ENCODE measurements around the gene ZNF839.

Gene ZNF839

GRCh38 chr14:102333390-102333789 is 13.8 kb downstream of the ZNF839 start:
- Histone ChIP-seq H3K79me1 (ENCODE audit: low read depth, low read length) (no peaks in the 10 kb centered on the region), H3K18ac (ENCODE audit: low read length) (no peak overlapping the region), H3K9me3 (replicated peaks in 1 of 2; ENCODE audit: control insufficient read depth in 2 of 2, insufficient read depth in 1 of 2, low read depth in 1 of 2, low read length in 2 of 2) (no peaks in the 10 kb centered on the region), H3K27me3 (ENCODE audit: control insufficient read depth in 3 of 3, insufficient read depth in 3 of 3, low read depth in 1 of 3, low read length in 3 of 3) (no peaks in the 10 kb centered on the region), H3K4me1 (ENCODE audit: control insufficient read depth in 2 of 2, insufficient read depth in 1 of 2, low read depth in 1 of 2, low read length in 2 of 2) (no peaks in the 10 kb centered on the region), H3K4me3 (ENCODE audit: low read length in 2 of 2) (no peak overlapping the region), H3K4ac (ENCODE audit: low read length) (no peak overlapping the region), H3K4me2 (ENCODE audit: insufficient read depth, low read length, poor library complexity, severe bottlenecking) (no peak overlapping the region), H2AK5ac (ENCODE audit: low read depth, low read length) (no peak overlapping the region), H4K91ac (ENCODE audit: low read depth, low read length, poor library complexity) (no peak overlapping the region), H3K23ac (ENCODE audit: low read depth, low read length, poor library complexity) (no peak overlapping the region), H2BK120ac (ENCODE audit: low read depth, low read length) (no peak overlapping the region), H2BK15ac (ENCODE audit: low read length) (no peak overlapping the region), H4K8ac (ENCODE audit: low read depth, low read length) (no peak overlapping the region), H2BK12ac (ENCODE audit: low read length) (no peak overlapping the region), H2BK5ac (ENCODE audit: low read length) (no peak overlapping the region), H3K9ac (ENCODE audit: low read depth, low read length, poor library complexity) (no peak overlapping the region), H2AFZ (ENCODE audit: low read length) (no peak overlapping the region), H3K14ac (ENCODE audit: low read length) (no peak overlapping the region), H3K36me3 (replicated peaks in 1 of 2; ENCODE audit: control insufficient read depth in 2 of 2, insufficient read depth in 2 of 2, low read length in 2 of 2) (peaks cover 14 to 70% of the 10 kb centered on the region in 2 donors), H3K27ac (replicated peaks; ENCODE audit: low read length) (no peak overlapping the region)
- no CpG with 5 or more reads among the region's 7 CpGs for WGBS, 2 donors (ENCODE audit: extremely low coverage in 2 of 2, insufficient read length in 2 of 2, insufficient replicate concordance in 1 of 2)
- no peak for DNase-seq (ENCODE audit: low spot score)

GRCh38 chr14:102333795-102334705 is 14.5 kb downstream of the ZNF839 start:
- peaks cover 18 to 72% of the 10 kb centered on the region in 2 donors for H3K36me3 ChIP-seq (replicated peaks in 1 of 2; ENCODE audit: control insufficient read depth in 2 of 2, insufficient read depth in 2 of 2, low read length in 2 of 2)
- H2AK5ac ChIP-seq (ENCODE audit: low read depth, low read length), result no peak overlapping the region
- H3K4me3 ChIP-seq (ENCODE audit: low read length in 2 of 2), result no peak overlapping the region

DNA sequence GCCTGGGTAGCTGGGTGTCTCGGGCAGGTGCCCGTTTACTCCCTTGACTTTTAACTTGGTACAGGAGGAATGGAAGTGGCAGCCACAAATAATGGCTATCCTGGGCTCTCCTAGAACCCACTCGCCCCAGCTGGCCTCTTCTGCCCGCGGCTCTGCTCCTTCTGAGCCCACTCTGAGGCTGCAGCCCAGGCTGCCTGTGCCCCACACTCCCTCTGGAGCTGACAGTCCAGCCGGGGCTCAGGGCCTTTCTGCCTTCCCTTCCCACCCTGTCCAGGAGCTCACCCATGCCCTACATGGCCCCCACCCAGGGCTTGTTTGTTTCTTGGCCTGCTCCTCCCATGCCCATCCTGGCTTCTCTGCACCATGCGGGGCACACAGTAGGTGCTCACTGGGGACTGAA is 15.6 kb downstream of the ZNF839 start:
- no CpG with 5 or more reads among the region's 7 CpGs for WGBS, 2 donors (ENCODE audit: extremely low coverage in 2 of 2, insufficient read length in 2 of 2, insufficient replicate concordance in 1 of 2)
- Histone ChIP-seq H3K4me1 (ENCODE audit: control insufficient read depth in 2 of 2, insufficient read depth in 1 of 2, low read depth in 1 of 2, low read length in 2 of 2) (no peaks in the 10 kb centered on the region), H3K4ac (ENCODE audit: low read length) (no peak overlapping the region), H3K18ac (ENCODE audit: low read length) (no peak overlapping the region), H2AK5ac (ENCODE audit: low read depth, low read length) (peak overlapping the region; percentile 2), H3K9me3 (replicated peaks in 1 of 2; ENCODE audit: control insufficient read depth in 2 of 2, insufficient read depth in 1 of 2, low read depth in 1 of 2, low read length in 2 of 2) (no peaks in the 10 kb centered on the region), H2BK15ac (ENCODE audit: low read length) (no peak overlapping the region), H3K4me3 (ENCODE audit: low read length in 2 of 2) (no peak overlapping the region), H4K91ac (ENCODE audit: low read depth, low read length, poor library complexity) (no peak overlapping the region), H3K79me1 (ENCODE audit: low read depth, low read length) (no peaks in the 10 kb centered on the region), H3K9ac (ENCODE audit: low read depth, low read length, poor library complexity) (no peak overlapping the region), H2AFZ (ENCODE audit: low read length) (no peak overlapping the region), H2BK12ac (ENCODE audit: low read length) (no peak overlapping the region), H3K14ac (ENCODE audit: low read length) (no peak overlapping the region), H3K27ac (replicated peaks; ENCODE audit: low read length) (no peak overlapping the region), H2BK5ac (ENCODE audit: low read length) (peak overlapping the region; percentile 5), H3K36me3 (replicated peaks in 1 of 2; ENCODE audit: control insufficient read depth in 2 of 2, insufficient read depth in 2 of 2, low read length in 2 of 2) (peaks cover 20 to 76% of the 10 kb centered on the region in 2 donors), H2BK120ac (ENCODE audit: low read depth, low read length) (no peak overlapping the region), H4K8ac (ENCODE audit: low read depth, low read length) (no peak overlapping the region), H3K4me2 (ENCODE audit: insufficient read depth, low read length, poor library complexity, severe bottlenecking) (no peak overlapping the region), H3K23ac (ENCODE audit: low read depth, low read length, poor library complexity) (no peak overlapping the region), H3K27me3 (ENCODE audit: control insufficient read depth in 3 of 3, insufficient read depth in 3 of 3, low read depth in 1 of 3, low read length in 3 of 3) (no peaks in the 10 kb centered on the region)
- DNase-seq (ENCODE audit: low spot score), result no peak

More at GRCh38 chr14:102333795-102334705, 14.5 kb downstream of the ZNF839 start:
- H3K27me3 ChIP-seq (ENCODE audit: control insufficient read depth in 3 of 3, insufficient read depth in 3 of 3, low read depth in 1 of 3, low read length in 3 of 3), result no peaks in the 10 kb centered on the region
- H3K27ac ChIP-seq (replicated peaks; ENCODE audit: low read length), result no peak overlapping the region
- H3K4me1 ChIP-seq (ENCODE audit: control insufficient read depth in 2 of 2, insufficient read depth in 1 of 2, low read depth in 1 of 2, low read length in 2 of 2), result no peaks in the 10 kb centered on the region
- no peak overlapping the region for H2AFZ ChIP-seq (ENCODE audit: low read length)
- no peak overlapping the region for H3K14ac ChIP-seq (ENCODE audit: low read length)
- H3K23ac ChIP-seq (ENCODE audit: low read depth, low read length, poor library complexity), result peak overlapping the region; percentile 80
- no peak overlapping the region for H2BK120ac ChIP-seq (ENCODE audit: low read depth, low read length)
- H4K91ac ChIP-seq (ENCODE audit: low read depth, low read length, poor library complexity), result no peak overlapping the region
- H4K8ac ChIP-seq (ENCODE audit: low read depth, low read length), result no peak overlapping the region
- WGBS, 2 donors (ENCODE audit: extremely low coverage in 2 of 2, insufficient read length in 2 of 2, insufficient replicate concordance in 1 of 2), result no CpG with 5 or more reads among the region's 13 CpGs
- H3K9ac ChIP-seq (ENCODE audit: low read depth, low read length, poor library complexity), result no peak overlapping the region
- no peak overlapping the region for H3K18ac ChIP-seq (ENCODE audit: low read length)
- no peak overlapping the region for H2BK12ac ChIP-seq (ENCODE audit: low read length)
- H3K79me1 ChIP-seq (ENCODE audit: low read depth, low read length), result no peaks in the 10 kb centered on the region
- no peak overlapping the region for H2BK15ac ChIP-seq (ENCODE audit: low read length)
- no peak for DNase-seq (ENCODE audit: low spot score)
- no peak overlapping the region for H3K4me2 ChIP-seq (ENCODE audit: insufficient read depth, low read length, poor library complexity, severe bottlenecking)
- H2BK5ac ChIP-seq (ENCODE audit: low read length), result no peak overlapping the region
- no peaks in the 10 kb centered on the region for H3K9me3 ChIP-seq (replicated peaks in 1 of 2; ENCODE audit: control insufficient read depth in 2 of 2, insufficient read depth in 1 of 2, low read depth in 1 of 2, low read length in 2 of 2)
- H3K4ac ChIP-seq (ENCODE audit: low read length), result no peak overlapping the region

DNA sequence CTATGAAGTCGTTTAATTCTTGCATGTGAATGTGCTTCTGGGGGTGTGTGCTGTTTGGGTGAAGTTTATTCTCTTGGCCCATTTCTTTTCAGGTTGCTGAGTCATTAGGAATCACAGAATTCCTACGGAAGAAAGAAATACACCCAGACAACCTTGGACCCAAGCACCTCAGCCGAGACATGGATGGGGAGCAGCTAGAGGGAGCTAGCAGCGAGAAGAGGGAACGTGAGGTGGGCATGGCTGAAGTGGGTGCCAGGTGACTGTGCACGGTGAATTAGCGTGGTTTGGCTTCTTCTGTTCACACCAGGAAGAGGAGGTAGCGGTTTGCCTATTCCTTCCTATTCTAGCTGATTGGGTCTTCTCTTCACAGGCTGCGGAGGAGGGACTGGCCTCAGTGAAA is 19.2 kb downstream of the ZNF839 start:
- Histone ChIP-seq H2BK5ac (ENCODE audit: low read length) (no peak overlapping the region), H3K27ac (replicated peaks; ENCODE audit: low read length) (no peak overlapping the region), H2AFZ (ENCODE audit: low read length) (no peak overlapping the region), H3K79me1 (ENCODE audit: low read depth, low read length) (no peaks in the 10 kb centered on the region), H3K23ac (ENCODE audit: low read depth, low read length, poor library complexity) (no peak overlapping the region), H4K91ac (ENCODE audit: low read depth, low read length, poor library complexity) (peak overlapping the region; percentile 53), H3K18ac (ENCODE audit: low read length) (no peak overlapping the region), H2BK12ac (ENCODE audit: low read length) (no peak overlapping the region), H2AK5ac (ENCODE audit: low read depth, low read length) (no peak overlapping the region), H3K4me1 (ENCODE audit: control insufficient read depth in 2 of 2, insufficient read depth in 1 of 2, low read depth in 1 of 2, low read length in 2 of 2) (no peaks in the 10 kb centered on the region), H2BK15ac (ENCODE audit: low read length) (no peak overlapping the region), H3K4me3 (ENCODE audit: low read length in 2 of 2) (peak overlapping the region in 1 of 2 donors; percentile 2), H3K36me3 (replicated peaks in 1 of 2; ENCODE audit: control insufficient read depth in 2 of 2, insufficient read depth in 2 of 2, low read length in 2 of 2) (peaks cover 31 to 85% of the 10 kb centered on the region in 2 donors), H4K8ac (ENCODE audit: low read depth, low read length) (no peak overlapping the region), H3K27me3 (ENCODE audit: control insufficient read depth in 3 of 3, insufficient read depth in 3 of 3, low read depth in 1 of 3, low read length in 3 of 3) (no peaks in the 10 kb centered on the region), H3K4me2 (ENCODE audit: insufficient read depth, low read length, poor library complexity, severe bottlenecking) (no peak overlapping the region), H3K14ac (ENCODE audit: low read length) (no peak overlapping the region), H3K9me3 (replicated peaks in 1 of 2; ENCODE audit: control insufficient read depth in 2 of 2, insufficient read depth in 1 of 2, low read depth in 1 of 2, low read length in 2 of 2) (no peaks in the 10 kb centered on the region), H3K9ac (ENCODE audit: low read depth, low read length, poor library complexity) (no peak overlapping the region), H3K4ac (ENCODE audit: low read length) (no peak overlapping the region), H2BK120ac (ENCODE audit: low read depth, low read length) (no peak overlapping the region)
- no peak for DNase-seq (ENCODE audit: low spot score)
- no CpG with 5 or more reads among the region's 9 CpGs for WGBS, 2 donors (ENCODE audit: extremely low coverage in 2 of 2, insufficient read length in 2 of 2, insufficient replicate concordance in 1 of 2)

Measured in neuronal stem cell (in vitro differentiated cells).